ENCODE results near the gene RUNX2.

RUNX2 gene

DNA sequence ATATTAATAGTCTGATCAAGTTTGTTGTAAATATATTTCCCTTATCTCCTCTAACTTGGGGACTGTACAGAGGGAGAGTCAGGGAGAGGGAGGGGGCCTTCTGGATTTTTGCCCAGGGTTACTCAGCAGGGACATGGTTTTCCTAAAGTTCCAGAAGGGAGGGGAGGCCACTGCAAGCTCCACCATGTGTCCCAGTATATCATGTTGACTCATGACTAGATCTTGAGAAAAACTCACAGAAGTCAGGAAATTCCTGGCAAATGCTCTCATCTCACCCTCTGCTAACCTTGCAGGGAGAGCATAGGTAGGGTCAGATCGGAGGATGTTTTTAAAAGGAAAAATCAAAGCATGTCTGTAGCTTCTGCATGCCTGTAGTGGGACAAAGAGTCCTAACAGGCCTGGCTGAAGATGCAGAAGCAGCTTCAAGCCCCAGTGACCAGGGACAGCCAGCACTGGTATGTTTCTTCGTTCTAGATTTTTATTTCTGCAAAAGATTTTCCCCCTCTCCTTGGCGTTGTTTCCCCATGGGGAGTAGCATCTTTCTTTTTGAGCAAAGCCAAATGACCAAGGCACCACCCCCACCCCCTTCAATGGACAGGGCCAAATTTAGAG, 322.5 kb downstream of the RUNX2 start:
- TF ChIP-seq GATA2 (IDR thresholded peaks at IDR 0.05; ENCODE audit: low read depth, low read length) (no peak), GATA3 (IDR thresholded peaks at IDR 0.05; ENCODE audit: low read depth, low read length) (no peak)

DNA sequence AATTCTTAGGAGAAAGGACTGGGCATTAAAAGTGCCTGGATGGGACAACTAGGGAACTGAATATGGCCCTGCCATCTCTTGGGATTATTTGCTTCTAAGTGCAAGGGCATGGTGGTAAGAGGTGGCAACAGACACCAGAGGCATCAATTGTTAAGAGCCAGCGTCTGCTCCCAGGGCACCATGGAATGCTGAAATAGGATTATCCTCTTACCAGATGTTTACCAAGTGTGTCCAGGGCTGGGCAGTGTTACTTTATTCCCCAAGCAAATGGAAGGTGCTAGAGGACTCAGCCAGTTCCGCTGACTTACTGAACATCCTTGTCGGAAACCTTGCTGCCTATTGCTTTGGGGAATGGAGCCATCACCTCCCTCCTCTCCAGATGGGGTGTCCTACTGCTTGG, 323.2 kb downstream of the RUNX2 start:
- TF ChIP-seq GATA2 (IDR thresholded peaks at IDR 0.05; ENCODE audit: low read depth, low read length) (no peak), GATA3 (IDR thresholded peaks at IDR 0.05; ENCODE audit: low read depth, low read length) (no peak)

DNA sequence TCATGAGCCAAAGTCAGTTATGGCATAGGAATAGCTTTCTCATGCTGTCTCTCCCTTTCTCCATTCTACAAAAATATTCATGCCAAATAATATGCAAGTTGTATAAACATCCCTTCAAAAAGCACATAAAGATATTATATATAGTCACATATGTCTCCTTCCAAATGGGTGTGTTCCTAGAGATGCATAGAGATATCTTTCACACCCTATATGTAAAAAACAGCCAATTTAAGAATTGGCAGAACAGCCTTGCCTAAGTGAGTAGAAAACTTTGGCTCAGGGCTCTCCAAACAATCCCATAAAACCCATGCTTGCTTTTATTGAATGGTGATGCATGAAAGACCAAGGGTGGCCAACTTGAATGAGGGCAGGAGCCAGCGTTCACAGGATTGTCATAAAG, 324.3 kb downstream of the RUNX2 start:
- TF ChIP-seq GATA2 (IDR thresholded peaks at IDR 0.05; ENCODE audit: low read depth, low read length): no peak
- no peak for TF ChIP-seq GATA3 (IDR thresholded peaks at IDR 0.05; ENCODE audit: low read depth, low read length)

DNA sequence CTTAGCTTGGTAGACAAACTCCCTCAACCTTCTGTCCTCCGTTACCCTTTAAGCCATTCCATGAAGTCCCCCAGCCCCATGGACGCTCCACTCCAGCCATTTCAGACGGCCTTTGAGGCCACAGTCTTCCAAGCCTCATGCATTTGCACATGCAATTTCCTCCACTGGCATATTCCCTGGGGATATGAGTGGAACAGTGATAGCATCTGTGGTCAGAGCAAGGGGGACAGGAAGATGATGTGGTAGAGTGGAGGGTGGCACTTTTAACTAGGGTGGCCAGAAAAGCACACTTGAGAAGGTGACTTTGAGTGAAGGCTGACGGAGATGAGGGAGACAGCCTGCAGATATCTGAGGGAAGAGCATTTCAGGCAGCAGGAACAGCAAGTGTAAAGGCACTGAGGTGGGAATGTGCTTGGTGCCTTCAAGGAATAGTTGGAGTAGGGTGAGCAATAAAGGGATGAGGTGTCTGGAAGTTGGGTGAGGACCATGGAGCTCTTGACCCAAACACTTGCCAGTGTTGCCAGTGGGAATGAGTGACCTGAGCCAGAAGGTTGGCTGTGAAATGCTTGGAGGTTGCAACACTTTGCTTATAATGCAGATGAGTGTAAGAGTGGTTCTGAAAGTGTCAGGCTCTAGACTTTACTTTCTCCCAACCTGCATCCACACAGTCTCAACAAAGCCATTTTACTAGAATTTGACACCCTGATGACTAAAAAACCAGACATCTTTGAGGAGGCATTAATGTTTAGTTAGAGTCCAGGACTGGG, 325.2 kb downstream of the RUNX2 start:
- no peak for TF ChIP-seq GATA2 (IDR thresholded peaks at IDR 0.05; ENCODE audit: low read depth, low read length)
- TF ChIP-seq GATA3 (IDR thresholded peaks at IDR 0.05; ENCODE audit: low read depth, low read length): no peak

DNA sequence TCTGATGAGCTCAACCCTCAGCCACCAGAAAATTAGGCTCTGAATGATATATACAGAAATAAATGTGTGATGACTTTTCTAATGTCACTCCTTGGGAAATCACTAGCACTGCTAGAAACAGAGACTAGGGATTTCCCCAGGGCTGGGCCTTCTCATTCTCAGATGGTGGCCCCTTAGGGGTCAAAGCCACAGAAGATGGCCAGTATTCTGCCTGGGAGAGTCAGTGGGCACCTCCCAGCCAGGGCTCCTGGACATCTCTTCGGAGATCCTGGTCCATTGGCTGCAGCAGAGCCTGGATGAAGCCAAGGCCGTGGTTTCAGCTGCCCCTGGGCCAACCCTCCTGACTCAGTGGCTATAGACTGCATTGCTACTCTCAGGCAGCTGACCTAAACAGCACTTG, 326.5 kb downstream of the RUNX2 start:
- TF ChIP-seq GATA3 (IDR thresholded peaks at IDR 0.05; ENCODE audit: low read depth, low read length) (no peak), GATA2 (IDR thresholded peaks at IDR 0.05; ENCODE audit: low read depth, low read length) (no peak)

DNA sequence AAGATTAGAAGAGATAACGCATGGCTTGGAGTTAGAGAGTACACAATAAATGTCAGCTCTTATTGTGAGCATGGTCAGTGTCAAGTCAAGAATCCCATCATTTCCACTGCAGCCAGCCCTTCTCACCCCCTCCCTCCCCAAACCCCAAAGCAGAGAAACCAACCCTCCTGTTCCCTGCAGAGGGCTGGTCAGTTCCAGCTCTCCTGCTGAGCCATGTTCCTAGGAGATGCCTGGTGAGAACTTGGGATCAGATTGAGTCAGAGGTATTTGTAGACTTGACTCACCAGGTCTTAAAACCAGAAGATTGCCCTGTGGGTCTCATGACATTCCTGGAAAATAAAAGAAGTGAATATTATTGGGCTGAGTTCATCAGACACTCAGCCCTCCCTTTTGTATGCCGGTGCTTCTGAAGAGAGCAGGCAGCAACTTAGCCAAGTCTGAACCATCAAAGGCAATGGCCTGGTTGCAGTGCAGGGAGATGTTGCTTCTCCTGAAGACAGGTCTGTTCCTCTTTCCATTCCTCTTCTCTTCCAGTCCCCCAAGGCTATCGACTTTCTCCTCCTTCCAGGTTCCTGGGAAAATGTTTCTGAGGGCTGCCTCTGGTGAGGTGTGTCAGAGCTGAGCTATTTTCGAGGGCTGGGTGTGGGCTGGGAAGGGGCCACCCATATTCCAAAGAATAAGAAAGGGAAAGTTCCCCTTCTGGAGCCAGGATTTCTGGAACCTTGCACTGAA, 327.8 kb downstream of the RUNX2 start:
- no peak for TF ChIP-seq GATA2 (IDR thresholded peaks at IDR 0.05; ENCODE audit: low read depth, low read length)
- no peak for TF ChIP-seq GATA3 (IDR thresholded peaks at IDR 0.05; ENCODE audit: low read depth, low read length)

DNA sequence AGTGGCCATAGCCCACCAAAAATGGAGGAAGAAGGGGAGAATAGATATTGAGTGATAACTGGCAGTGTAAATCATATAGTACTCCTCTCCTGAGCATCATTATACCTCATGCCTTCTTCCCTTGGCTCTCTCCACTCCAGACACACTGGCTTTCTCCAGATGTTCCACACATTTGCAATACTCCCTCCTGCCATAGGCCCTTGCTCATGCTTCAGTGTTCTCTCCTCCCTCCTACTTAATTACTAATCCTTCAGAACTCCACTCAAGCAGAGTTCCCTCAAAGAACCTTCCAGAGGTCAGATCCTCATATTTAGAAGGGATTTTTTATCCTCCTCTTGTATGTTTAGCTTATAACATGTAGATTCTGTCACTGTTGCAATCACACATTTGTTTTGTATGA, 329.1 kb downstream of the RUNX2 start:
- TF ChIP-seq GATA3 (IDR thresholded peaks at IDR 0.05; ENCODE audit: low read depth, low read length) (no peak), GATA2 (IDR thresholded peaks at IDR 0.05; ENCODE audit: low read depth, low read length) (no peak)

DNA sequence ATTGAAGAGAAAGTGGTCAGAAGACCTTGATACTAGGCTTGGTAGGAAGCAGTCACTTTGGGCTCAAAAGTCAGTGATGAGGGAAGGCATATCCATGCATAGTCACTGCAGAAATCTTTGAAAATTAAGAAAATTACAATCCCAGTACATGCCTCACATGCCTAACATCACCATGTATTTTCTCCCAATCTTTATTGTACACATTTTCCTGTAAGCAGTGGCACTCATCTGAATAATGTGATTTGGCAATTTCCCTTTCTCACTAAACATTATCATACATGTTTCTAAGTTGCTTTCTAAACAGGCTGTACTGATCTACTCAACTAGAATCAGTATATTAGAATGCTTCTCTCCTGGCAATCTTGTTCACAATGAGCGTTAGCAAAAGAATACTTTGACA, 330.3 kb downstream of the RUNX2 start:
- TF ChIP-seq GATA2 (IDR thresholded peaks at IDR 0.05; ENCODE audit: low read depth, low read length) (no peak), GATA3 (IDR thresholded peaks at IDR 0.05; ENCODE audit: low read depth, low read length) (no peak)

DNA sequence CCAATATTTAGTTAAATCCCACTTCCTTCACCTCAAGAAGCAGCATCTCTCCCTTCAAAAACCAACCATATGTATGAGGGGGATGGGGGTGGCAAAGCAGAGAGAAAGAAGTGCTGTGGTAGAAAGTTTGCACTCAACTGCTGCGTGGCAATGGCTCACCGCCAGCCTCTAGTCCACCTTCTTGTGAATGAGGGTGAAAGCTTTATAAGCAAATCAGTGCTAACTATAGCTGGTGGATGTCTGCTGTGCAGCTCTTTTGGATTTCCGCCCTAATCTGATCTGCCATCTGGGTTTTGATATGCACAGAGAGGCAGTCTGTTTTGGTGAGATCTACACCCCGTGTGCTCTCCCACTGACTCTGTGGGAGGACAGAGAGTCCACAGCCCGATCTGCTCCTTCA, 330.8 kb downstream of the RUNX2 start:
- TF ChIP-seq GATA2 (IDR thresholded peaks at IDR 0.05; ENCODE audit: low read depth, low read length): no peak
- no peak for TF ChIP-seq GATA3 (IDR thresholded peaks at IDR 0.05; ENCODE audit: low read depth, low read length)

DNA sequence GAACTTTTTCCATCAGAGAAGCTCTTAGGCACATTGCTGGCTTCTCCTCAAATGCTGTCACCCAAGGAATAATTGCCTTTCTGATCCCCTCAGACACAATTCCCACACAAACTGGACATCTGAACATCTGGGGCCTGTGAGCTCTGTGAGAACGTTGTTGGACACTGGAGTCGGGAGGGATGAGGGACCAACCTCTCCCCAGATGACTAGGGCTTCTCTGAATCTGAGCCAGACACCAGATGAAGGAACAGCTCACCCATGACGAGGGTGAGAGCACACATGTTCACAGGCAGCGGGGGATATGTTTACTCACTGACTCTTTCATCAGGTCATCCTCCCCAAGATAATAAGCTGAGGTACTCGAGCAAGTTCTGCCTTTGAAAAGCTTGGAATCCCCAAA, 333.5 kb downstream of the RUNX2 start:
- TF ChIP-seq GATA3 (IDR thresholded peaks at IDR 0.05; ENCODE audit: low read depth, low read length) (no peak), GATA2 (IDR thresholded peaks at IDR 0.05; ENCODE audit: low read depth, low read length) (no peak)

DNA sequence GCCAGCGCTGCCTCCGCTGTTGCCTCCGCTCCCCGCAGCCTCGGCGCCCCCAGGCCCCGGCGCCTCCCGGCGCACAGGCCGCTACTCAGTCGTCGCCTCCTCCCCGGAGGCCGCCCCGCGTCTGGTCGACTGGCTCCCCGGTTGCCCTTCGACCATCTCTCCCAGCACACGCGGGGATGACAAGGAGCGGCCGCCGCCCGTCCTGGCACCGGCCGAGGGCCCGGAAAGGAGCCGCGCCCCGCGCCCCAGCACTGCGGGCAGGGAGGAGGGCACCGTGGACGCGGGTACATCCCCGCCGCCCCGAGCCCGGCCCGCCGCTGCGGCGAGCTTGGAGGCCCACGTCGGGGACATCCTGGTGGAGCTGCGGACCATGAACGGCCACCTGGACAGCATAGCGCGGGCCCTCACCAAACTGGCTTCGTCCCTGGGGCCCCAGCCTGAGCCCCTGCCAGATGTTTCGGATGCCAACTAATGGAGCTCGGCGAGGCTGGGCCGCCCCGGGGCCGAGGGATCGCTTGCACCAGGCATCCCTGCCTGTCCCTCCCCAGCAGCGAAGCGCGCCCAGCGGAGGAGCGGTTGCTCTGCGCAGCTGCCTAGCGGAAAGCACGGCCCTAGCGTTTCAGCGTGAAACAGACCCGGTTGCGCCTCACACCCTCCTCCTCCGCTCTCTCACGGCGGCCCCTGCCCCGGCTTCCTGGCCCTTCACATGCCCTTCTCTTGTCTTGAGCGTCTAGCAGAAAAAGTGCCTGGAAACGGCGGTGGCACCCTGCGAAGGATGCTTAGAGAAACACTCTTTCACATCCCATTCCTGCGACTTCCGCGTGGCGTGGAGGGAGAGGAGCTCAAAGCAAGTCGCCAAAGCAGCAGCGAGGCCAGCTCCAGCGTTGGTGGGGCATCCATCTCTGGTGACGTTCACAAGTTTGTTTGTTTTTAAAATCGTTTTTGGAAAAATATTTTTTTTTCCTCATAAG, 335.4 kb downstream of the RUNX2 start:
- TF ChIP-seq GATA3 (IDR thresholded peaks at IDR 0.05; ENCODE audit: low read depth, low read length): no peak
- TF ChIP-seq GATA2 (IDR thresholded peaks at IDR 0.05; ENCODE audit: low read depth, low read length): no peak

DNA sequence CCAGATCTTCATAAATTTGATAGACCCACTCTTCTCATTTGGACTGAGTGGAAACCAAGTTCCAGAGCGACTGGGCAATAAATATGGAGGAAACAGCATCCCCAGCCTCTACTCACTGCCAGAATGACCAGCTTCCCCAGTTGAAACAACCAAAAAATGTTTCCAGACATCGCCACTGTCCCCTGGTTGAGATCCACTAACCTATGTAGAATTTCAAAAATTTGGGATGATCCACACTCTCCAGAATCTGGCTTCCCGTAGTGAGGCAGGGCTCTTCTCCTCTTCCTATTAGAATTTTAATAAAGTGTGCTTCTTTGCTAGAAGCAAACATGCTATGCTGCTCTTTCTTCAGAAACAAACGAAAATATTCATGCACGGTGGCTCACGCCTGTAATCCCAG, 336.6 kb downstream of the RUNX2 start:
- TF ChIP-seq GATA3 (IDR thresholded peaks at IDR 0.05; ENCODE audit: low read depth, low read length) (no peak), GATA2 (IDR thresholded peaks at IDR 0.05; ENCODE audit: low read depth, low read length) (no peak)

DNA sequence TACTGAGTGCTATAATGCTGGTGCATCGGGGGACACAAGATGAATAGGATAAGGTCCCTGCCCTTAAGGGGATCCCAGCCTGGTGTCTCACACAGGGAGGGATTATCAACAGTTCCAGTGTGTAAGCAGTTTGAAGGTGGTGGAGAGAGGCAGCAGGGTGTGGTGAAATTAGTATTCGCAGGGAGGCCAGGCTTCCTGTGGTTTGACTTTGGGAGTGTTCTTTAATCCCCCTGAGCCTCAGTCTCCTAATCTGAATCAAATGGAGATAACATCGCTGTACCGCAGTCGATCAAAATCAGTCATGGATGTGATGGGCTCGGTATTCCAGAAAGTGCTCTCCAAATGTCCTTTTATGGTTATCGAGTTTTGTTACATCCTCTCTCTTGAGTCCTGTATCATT, 337.7 kb downstream of the RUNX2 start:
- TF ChIP-seq GATA3 (IDR thresholded peaks at IDR 0.05; ENCODE audit: low read depth, low read length): no peak
- TF ChIP-seq GATA2 (IDR thresholded peaks at IDR 0.05; ENCODE audit: low read depth, low read length): no peak

DNA sequence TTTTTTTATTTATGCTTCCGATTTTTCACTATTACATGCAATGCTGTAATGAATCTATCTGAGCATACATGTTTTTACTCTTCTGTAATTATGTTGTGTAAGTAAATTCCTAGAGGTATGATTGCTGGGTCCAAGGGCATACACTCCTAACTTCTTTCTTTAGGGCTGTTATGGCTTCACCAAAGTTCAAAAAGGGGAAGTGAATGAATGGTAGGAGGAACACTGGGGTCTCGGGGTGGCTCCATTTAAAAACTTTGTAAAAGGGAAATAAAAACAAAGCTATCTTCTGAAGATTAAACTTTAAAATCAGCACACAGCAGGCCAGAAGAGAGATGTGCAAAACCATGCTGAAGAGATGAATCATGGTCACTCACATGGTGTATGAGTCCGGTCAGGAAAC, 338.7 kb downstream of the RUNX2 start:
- TF ChIP-seq GATA3 (IDR thresholded peaks at IDR 0.05; ENCODE audit: low read depth, low read length) (no peak), GATA2 (IDR thresholded peaks at IDR 0.05; ENCODE audit: low read depth, low read length) (no peak)

Data from SH-SY5Y (cell line).